Inferior parietal cortex (tissue), 1 donor: ENCODE results near the gene DACT2.
"Not testable (repeated sequence)": the region's sequence is repeated elsewhere in the genome, so short reads cannot be mapped to it uniquely, and the experiment has no call there.

Experiments used
- DNase-seq: peaks from one replicate; pipeline ENCODE4 v3.0.0-alpha.2; 2016; ENCODE audit errors: extremely low spot score

DACT2 gene, protein sequence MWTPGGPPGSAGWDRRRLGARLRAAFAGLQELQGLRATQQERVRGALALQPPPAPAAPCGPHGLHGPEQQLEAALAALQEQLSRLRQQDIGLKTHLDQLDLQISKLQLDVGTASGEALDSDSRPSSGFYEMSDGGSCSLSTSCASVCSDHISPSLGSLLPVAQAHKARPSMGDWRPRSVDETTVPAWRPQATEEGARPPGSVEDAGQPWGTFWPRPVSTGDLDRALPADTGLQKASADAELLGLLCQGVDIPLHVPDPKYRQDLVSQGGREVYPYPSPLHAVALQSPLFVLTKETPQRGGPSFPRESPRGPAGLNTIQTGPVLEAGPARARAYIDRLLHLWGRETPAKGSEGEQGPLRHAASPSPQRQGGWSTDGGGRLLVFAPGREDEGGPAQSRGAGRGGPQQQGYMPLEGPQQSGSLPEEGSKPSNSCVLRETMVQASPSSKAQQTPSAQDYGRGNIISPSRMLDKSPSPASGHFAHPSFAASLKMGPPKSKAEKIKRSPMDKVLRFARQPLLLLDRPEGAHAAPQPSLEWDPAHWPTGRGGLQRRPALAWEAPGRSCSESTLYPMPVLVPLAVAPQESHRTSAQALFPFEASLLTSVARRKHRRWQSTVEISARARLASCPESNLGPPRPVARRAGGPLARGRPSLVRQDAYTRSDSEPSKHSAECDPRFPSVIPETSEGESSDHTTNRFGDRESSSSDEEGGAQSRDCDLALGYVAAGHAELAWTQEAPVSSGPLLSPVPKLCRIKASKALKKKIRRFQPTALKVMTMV

DNA sequence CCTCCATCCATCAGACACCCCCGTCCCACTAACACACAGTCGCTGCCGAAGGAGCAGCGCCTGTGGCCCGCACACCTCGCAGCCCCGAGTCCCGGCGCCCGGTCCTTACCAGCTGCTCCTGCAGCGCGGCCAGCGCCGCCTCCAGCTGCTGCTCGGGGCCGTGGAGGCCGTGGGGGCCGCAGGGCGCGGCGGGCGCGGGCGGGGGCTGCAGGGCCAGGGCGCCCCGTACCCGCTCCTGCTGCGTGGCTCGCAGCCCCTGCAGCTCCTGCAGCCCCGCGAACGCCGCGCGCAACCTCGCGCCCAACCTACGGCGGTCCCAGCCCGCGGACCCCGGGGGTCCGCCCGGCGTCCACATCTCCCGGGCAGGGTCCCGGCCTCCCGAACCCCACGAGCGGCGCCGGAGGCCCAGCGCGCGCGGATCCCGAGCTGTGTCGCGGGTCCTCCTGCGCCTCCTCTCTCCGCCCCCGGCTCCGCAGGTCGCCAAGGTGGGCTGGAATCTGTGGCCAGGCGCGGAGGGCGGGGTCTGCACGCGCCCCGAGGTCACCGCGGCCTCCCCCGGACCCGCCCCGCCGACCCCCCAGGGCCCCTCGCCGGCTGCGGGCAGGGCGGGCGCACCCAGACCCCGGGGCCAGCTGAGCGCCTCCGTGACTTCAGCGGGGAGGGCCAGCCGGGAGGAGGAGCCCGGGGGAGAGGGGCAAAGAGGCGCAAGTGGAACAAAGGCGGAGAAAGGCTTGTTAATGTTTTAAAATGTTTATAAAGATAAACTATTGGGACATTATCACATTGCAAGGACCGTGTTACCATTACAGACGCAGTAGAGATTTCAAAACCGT lies at the start of gene DACT2:
Gene DACT2 (minus strand): TSS at position 499 of the 833 bp plus-strand sequence. CDS start 144 bp downstream, at position 355.
- DNase-seq: no peak

DNA sequence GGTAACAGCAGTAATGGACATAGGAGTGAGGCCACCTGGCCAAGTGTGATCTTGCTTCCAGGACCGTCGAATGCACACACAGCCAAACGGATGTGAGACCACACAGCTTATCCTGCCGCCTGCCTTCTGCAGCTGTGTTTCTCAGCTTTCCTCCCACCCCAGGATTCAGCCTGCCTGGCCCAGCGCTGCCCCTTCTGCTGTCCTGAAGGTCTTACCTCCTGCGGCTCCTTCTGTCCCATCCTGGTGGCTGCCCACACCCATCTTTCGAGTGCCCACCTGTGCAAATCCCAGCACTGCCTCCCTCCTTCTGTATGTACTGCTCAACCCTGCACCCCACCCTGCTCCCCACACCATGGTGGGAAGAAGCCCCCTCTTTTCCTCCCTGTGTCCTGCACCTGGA lies 49.4 kb upstream of the DACT2 start:
- DNase-seq: no peak

DNA sequence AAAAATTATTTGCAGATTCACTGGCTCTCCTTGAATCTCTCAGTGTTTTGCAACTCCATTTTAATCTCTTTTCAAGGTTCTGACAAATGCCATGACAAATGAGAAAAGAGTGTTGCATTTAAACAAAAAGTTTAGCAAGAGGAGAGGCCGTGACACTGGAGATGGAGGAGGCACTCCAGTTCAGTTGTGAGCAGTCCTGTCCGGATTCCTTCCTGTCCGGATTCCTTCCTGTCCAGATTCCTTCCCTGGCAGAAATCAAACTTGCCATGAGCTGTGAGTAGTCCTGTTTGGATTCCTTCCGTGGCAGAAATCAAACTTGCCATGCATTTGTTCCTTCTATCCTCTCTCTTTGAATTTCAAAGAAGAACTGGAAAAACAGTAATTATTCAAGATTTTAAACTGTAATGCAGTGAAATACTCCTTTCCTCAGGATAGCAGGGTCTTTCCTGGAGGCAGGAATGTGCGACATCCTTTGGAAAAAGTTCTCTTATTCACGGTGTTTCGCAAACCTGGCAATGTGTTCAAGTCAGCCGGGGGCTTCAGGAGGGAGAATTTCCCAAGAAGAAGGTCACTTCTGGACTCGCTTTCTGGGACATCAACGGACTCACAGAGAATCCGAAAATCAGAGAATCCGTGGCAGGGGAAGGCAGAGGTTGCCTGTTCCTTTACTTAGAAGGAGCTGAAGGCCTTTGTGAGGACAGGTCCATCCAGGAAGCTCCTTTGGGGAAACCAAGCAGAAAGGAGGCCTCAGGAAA lies 48.7 kb upstream of the DACT2 start:
- no peak for DNase-seq

DNA sequence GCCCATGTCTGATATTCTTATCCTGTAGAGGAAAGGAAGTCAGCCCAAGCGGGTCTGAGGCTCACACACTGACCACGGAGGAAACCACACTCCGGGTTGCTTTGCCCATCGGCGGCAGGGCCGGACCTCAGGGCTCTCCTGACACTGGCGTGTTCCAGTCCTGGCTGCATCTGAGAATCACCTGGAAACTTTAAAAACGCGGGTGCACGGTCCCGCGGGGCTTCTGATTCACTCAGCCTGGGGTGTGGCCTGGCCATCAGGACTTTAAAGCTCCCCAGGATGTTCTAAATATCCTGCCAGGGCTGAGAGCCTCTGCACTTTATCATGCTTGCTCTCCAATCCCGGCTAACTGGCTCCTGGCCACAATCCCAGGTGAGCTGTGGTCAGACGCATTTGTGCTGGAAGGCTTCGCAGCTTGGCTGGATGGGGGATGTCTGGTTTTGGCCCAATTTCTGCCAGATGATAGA lies 47.7 kb upstream of the DACT2 start:
- DNase-seq: no peak

DNA sequence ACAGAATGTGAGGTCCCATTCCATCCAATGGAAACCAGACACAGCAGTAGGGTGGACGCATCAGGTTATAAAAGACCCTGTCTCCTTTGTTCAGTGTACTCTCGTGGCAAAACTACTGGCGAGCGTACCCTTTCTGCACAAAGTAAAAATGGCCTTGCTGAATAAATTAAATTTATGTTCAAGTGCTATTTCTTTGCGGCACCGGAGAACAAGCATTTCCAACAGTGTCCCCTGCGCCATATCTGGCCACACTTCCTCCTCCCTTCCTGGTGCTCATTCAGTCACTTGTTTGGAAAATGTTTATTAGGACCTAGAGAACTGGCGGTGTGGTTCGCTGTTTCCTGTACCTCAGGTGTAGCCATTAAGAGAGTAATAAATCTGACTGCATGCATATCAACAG lies 46.9 kb upstream of the DACT2 start:
- no peak for DNase-seq

DNA sequence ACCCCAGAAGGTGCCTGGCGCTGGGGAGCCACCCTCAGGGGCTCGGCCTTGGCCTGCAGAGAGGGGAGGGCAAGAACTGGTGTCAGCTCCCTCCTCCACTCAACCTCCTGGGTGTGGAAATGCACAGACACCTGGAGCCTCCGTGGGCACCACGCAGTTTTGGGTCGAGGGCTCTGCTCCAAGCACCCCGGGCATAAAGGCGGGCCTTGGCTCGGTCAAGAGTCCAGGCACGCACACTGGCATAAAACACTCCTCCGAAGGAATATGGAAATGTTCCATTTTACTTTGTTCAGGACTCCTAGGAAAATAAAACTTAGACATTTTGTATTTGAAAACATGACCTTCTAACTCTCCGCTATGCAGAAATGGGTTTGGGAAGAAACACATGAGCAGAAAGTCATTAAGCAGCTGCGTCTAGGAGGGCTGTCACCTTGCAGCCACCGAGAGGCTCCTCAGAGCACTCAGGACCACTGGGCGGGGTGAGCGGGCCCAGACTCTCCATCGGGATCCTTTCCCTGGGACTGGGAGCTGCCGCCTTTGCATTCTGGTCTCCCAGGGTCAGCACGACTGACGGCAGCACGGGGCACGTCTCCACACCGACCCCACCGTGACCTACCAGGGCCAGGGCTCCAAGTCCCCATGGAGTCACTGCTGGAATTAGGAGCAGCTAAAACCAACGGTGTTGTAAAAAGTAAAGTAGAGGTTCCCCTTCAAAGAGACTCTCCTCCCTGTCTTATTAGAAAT lies 46.0 kb upstream of the DACT2 start:
- DNase-seq: no peak

DNA sequence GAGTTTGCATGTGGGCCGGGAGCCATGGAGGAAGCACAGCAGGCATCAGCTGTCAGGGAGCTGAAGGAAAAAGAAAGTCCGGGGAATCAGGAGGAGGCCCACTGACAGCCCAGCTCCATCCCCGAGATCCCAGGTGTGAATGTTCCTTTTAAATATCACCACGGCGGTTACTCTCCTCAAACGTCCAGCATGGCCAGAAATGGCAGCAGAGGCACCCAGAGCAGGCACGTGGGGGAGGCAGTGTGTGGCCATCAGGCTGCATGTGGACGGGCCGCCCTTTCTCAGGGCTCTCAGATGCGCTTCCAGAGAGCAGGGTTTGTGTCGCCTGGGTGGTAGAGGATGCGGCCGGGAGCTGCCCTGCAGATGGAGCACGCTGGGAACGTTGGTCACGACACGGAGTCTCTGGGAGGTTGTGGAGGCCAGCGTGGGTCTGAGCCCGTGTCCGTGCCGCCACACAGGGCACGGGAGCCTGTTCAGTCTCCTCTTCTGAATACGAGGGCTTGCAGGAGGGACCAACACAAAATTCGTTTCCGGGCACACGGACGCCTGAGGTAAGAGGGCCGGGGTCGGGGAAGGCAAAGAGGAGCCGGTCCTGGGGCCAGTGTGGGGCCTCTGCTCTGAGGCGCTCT lies 45.3 kb upstream of the DACT2 start:
- DNase-seq: no peak

DNA sequence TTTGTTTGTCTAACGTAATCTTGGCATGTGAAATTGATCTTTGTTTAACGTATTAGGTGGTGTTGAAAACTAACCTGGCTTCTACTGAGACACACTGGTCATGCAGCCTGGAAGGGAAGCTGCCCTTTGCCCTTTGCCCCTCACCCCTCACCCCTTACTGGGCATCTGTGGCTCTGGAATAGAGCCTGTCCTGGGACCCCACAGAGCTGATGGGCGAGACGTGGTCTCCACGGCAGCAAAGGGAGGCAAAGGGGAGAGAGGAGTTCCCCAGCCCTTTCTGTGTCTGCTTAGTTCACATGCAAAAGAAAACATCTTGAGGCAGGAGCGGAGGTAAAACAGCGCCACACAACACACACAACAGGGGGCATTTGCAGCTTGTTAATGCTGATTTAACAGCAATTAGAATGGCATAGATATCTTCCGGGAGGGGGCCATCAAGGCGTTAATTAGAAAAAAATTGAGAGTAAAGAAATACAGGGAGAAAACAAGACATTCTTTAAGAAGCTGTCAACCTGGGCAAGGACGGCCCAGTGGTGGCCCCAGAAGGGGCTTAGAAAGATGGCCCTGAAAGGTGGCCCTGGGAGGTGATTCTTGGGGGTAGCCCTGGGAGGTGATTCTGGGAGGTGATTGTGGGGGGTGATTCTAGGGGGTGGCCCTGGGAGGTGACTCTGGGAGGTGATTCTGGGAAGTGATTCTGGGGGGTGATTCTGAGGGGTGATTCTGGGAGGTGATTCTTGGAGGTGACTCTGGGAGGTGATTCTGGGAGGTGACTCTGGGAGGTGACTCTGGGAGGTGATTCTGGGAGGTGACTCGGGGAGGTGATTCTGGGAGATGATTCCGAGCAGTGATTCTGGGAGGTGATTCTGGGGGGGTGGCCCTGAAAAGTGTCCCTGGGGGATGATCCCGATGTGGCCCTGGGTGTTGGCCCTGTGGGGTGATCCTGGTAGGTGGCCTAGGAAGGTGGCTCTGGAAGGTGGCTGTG lies 44.5 kb upstream of the DACT2 start:
- no peak for DNase-seq

DNA sequence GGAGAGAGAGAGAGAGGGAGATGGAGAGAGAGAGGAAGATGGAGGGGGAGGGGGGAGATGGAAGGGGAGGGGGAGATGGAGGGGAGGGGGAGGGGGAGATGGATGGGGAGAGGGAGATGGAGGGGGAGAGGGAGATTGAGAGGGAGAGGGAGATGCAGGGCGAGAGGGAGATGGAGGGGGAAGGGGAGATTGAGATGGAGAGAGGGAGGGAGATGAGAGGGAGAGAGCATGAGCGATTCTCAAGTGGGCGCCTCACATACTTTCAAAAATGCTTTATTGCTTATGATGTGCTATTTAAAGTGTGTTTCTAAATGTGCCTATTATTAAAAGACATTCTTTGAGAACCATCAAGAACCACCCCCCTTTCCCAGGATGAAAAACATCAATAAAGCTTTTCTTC lies 43.7 kb upstream of the DACT2 start:
- DNase-seq: no peak

DNA sequence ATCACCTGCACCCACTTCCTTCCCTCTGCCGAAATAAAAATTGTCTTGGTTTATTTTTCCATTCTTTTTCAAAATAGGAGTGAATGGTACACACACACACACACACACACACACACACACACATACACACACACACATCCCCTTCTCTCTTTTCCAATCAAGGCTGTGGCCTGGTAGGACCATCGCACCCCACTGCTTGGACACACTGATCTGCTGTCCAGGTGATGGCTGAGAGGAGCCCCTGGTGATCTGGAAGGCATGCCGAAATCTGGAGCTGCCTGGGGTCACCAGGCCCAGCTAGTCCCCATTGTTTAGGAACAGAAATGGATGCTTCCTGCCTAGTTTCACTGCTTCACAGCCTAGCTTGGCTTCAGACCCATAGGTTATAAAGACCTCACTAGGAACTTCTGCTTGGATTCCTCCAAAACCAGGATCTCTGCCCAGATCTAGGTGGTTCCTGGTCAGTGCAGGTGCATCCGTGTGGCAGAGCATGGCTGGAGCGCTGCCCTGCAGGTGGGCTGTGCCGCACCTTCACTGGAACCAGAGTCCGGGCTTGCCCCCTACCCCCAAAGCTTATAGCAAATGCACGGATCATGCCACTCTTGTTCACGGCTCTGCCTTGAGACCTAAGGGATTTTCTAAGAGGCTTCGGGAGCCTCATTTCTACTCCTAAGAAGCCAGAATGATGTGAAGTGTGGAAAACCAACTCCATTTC lies 42.9 kb upstream of the DACT2 start:
- no peak for DNase-seq

DNA sequence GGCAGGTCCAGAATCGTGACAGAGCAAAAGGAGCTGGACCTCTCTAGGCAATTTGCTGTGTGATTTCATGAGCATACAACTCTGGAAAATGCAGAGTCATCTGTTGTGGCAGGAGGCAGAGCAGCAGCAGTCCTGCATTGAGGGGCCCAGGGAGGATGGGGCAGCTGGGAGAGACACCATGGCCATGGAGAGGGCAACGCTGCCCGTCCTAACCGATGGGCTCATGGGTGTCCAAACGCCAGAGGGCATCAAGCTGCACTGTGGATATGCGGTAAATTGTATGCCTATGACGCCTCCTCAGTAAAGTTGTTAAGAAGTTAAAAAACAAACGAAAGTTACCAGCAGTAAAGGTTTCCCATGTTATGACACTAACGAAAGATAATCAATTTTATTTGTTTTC lies 42.2 kb upstream of the DACT2 start:
- DNase-seq: no peak

DNA sequence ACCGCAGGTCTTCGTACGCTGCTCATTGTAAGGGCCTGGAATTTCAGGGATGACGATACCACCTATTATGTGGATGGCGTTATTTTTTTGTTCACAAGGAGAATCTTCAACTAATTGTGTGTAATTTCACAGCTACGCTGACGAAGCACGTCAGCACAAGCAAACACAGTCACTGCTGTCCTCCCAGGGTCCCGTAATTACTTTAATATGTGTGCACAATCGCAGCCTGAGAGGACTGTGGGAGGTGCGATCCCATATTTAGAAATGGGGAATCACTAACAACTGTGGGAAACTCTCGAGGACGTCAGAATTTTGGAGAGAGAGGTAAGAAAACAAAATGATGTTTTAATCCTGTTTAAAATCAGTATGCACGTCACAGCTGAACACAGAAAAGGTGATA lies 40.2 kb upstream of the DACT2 start:
- DNase-seq: no peak

DNA sequence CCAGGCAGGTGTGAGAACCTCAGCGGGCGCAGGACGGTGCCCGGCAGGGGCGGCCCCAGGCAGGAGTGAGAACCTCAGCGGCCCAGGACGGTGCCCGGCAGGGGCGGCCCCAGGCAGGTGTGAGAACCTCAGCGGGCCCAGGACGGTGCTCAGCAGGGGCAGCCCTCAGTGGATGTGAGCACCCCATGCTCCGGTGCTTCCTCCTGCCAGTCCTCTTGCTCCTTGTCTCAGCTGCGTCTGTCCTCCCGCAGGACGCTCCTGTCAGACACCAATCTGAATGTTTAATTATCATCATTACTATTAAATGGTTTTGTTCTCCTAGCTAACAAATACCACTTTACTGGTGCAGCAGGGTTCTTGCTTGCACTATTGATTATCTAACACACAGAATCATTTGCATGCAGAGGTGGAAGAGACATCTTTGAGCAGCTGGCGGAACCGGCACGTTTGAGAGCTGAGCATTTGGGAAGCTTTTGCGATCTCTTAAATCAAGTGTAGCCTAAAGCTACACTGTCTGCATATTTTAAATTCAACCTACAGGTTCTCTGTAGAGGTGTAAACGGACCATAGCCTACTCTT lies 39.4 kb upstream of the DACT2 start:
- no peak for DNase-seq

DNA sequence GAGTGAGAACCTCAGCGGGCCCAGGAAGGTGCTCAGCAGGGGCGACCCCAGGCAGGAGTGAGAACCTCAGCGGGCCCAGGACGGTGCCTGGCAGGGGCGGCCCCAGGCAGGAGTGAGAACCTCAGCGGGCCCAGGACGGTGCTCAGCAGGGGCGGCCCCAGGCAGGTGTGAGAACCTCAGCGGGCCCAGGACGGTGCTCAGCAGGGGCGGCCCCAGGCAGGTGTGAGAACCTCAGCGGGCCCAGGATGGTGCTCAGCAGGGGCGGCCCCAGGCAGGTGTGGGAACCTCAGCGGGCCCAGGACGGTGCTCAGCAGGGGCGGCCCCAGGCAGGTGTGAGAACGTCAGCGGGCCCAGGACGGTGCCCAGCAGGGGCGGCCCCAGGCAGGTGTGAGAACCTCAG lies 37.3 kb upstream of the DACT2 start:
- DNase-seq: not testable (repeated sequence)

DNA sequence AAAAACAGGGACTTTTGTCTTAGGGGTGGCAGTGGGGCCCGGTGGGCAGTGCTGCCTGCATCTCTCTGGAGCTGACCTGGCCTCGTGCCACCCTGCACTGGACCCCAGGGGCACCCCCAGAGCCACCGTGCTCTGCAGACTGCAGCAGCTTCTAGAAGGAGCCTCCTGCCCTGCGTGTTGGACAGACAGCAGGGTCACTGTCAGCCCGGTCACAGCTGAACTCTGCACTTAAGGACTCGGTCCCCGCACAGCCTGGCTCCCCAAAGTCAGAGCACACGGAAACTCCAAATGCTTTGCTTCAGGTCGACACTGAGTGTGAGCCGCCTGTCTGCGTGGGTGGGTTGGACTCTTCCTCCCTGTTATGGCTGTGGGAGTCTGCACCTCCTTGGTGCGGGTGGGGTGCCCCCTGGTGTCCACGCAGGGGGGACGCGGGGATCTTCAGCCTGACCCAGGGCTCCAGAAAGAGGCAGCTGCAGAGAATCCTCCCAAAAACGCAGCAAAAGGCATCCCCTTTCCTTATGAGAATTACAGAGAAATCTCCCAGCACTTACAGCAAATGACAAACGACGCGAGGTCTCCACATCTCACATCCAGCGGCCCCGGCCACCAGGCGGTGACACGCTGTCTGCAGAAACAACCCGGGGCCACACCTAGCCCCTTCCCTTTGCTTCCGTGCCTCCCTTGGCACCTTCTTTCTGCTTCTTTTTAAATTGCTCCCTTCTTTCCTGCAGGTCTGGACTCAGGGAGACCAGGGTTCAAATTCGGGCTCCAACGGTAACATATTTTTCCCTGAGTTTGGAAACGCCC lies 36.3 kb upstream of the DACT2 start:
- peak; percentile 27 for DNase-seq

DNA sequence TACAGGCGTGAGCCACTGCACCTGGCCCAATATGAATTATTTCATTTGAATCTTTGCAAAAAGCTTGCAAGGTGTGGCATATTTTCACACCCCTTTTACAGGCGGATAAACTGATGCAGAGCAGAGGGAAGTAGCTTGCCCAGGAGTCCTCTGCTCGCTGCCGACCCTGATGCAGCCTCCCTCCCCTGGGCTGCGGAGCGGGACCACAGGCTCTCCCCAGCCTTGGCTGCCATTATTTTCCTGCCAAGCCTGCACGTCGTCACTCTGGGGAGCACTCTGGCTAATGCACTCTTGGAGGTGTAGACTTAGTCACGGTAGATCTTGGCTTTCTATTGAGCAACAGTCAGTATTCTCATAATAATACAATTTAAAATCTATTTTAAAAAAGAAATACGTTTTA lies 34.8 kb upstream of the DACT2 start:
- no peak for DNase-seq

DNA sequence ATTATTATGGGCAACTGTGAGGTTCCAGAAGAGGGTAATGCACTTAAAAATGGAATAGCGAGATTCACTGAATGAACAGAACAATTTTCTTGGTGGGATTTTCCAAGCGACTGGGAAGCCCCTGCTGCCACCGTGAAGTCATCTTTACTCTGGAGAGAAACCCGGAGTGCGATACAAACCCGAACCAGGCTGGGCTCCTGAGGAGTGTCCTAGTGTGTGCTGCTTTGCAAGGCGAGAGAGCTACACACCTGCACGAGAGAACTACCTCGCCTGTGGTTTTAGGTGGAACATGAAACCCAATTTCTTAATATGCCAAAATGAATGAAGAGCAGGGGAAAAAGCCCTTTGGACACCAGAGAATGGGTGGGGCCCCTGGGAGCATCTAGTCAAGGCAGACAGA lies 33.5 kb upstream of the DACT2 start:
- no peak for DNase-seq
